Neural cell (in vitro differentiated cells): ENCODE results near the gene CLC. TPM values are rescaled to one million over a fixed set of nuclear protein-coding genes. Genes with fewer than 3 reads are reported as not detected.

ENCODE experiments used
- H2AFZ ChIP-seq: fragments of 200-600, 300-800 bp; sonication (generic), shearing (Covaris generic); 2 replicates; pipeline ENCODE4 v1.6.0; 2014; ENCODE audit warnings: low read depth, mild to moderate bottlenecking, antibody characterized with exemption, low read length, moderate library complexity
- H3F3A ChIP-seq: fragments of 200-600 bp; shearing (Covaris generic); 2 replicates; pipeline ENCODE4 v1.6.1; 2016; ENCODE audit warnings: mild to moderate bottlenecking, moderate library complexity, mixed read lengths, antibody characterized with exemption, low read length; ENCODE audit not compliant: insufficient read depth, poor library complexity, severe bottlenecking
- H3K27ac ChIP-seq: fragments of 200-600, 300-800 bp; sonication (generic), shearing (Covaris generic); 2 replicates; pipeline ENCODE4 v1.5.1; 2014; ENCODE audit warnings: mild to moderate bottlenecking, low read length, moderate library complexity
- H3K27me3 ChIP-seq: fragments of 300-800, 200-600 bp; sonication (generic), shearing (Covaris generic); 2 replicates; pipeline ENCODE4 v1.6.0; 2014; ENCODE audit warnings: mild to moderate bottlenecking, low read depth, low read length, moderate library complexity; ENCODE audit not compliant: insufficient read depth
- H3K36me3 ChIP-seq: fragments of 300-800, 200-600 bp; sonication (generic), shearing (Covaris generic); 2 replicates; pipeline ENCODE4 v1.5.1; 2014; ENCODE audit warnings: mild to moderate bottlenecking, antibody characterized with exemption, low read length, moderate library complexity; ENCODE audit not compliant: insufficient read depth
- H3K4me2 ChIP-seq: fragments of 300-800, 200-600 bp; sonication (generic), shearing (Covaris generic); 2 replicates; pipeline ENCODE4 v1.6.0; 2014; ENCODE audit warnings: mild to moderate bottlenecking, low read length
- H3K4me3 ChIP-seq: fragments of 300-800, 200-600 bp; sonication (generic), shearing (Covaris generic); 2 replicates; pipeline ENCODE4 v1.5.1; 2014; ENCODE audit warnings: mild to moderate bottlenecking, low read length, moderate library complexity
- H3K79me2 ChIP-seq: fragments of 200-600 bp; shearing (Covaris generic); replicated peaks from 2 replicates; pipeline ENCODE4 v1.6.0; 2014; ENCODE audit warnings: mild to moderate bottlenecking, low read length, moderate library complexity; ENCODE audit not compliant: insufficient read depth
- H3K9ac ChIP-seq: fragments of 300-800, 200-600 bp; sonication (generic), shearing (Covaris generic); 2 replicates; pipeline ENCODE4 v1.6.1; 2016; ENCODE audit warnings: mild to moderate bottlenecking, low read length, mixed read lengths
- H3K9me2 ChIP-seq: fragments of 200-600 bp; shearing (Covaris generic); 2 replicates; pipeline ENCODE4 v1.6.1; 2016; ENCODE audit warnings: mild to moderate bottlenecking, low read length, mixed read lengths; ENCODE audit not compliant: insufficient read depth
- H3K9me3 ChIP-seq: fragments of 200-600, 300-800 bp; sonication (generic), shearing (Covaris generic); 2 replicates; pipeline ENCODE4 v1.6.1; 2016; ENCODE audit warnings: mild to moderate bottlenecking, mixed run types, low read length, moderate library complexity, mixed read lengths
- H4K20me1 ChIP-seq: fragments of 200-600 bp; shearing (Covaris generic); 2 replicates; pipeline ENCODE4 v1.6.1; 2016; ENCODE audit warnings: mild to moderate bottlenecking, mixed run types; ENCODE audit not compliant: insufficient read depth
- CTCF ChIP-seq: fragments of 450-650 bp; IDR thresholded peaks from 2 replicates; pipeline ENCODE4 v1.5.1; 2014; ENCODE audit warnings: antibody characterized with exemption, mild to moderate bottlenecking, moderate library complexity; ENCODE audit not compliant: poor library complexity, severe bottlenecking
- EP300 ChIP-seq: fragments of 450-650 bp; conservative IDR thresholded peaks from 2 replicates; pipeline ENCODE4 v1.6.1; 2014; ENCODE audit warnings: antibody characterized with exemption, mild to moderate bottlenecking, moderate library complexity; ENCODE audit not compliant: poor library complexity, severe bottlenecking
- EZH2 ChIP-seq: fragments of 200-600, 300-800 bp; shearing (Covaris generic), sonication (generic); IDR thresholded peaks from 2 replicates; pipeline ENCODE4 v1.6.1; 2014; ENCODE audit warnings: antibody characterized with exemption, low read length, borderline replicate concordance, mild to moderate bottlenecking; ENCODE audit not compliant: insufficient read depth, poor library complexity, severe bottlenecking
- MXI1 ChIP-seq: fragments of 450-650 bp; conservative IDR thresholded peaks from 2 replicates; pipeline ENCODE4 v1.6.1; 2014; ENCODE audit warnings: antibody characterized with exemption, mild to moderate bottlenecking; ENCODE audit not compliant: poor library complexity, severe bottlenecking
- POLR2AphosphoS5 ChIP-seq: IDR thresholded peaks from 2 replicates; pipeline ENCODE4 v1.6.1; 2012
- RAD21 ChIP-seq: fragments of 450-650 bp; conservative IDR thresholded peaks from 2 replicates; pipeline ENCODE4 v1.6.1; 2014; ENCODE audit warnings: antibody characterized with exemption, mild to moderate bottlenecking, moderate library complexity
- SMC3 ChIP-seq: fragments of 450-650 bp; conservative IDR thresholded peaks from 2 replicates; pipeline ENCODE4 v1.6.1; 2014; ENCODE audit warnings: antibody characterized with exemption, mild to moderate bottlenecking, moderate library complexity; ENCODE audit not compliant: poor library complexity
- TAF1 ChIP-seq: IDR thresholded peaks from 2 replicates; pipeline ENCODE4 v1.6.1; 2012; ENCODE audit warnings: low read depth
- polyA plus RNA-seq: library from polyadenylated mRNA; depleted of rRNA; stranded (reverse); fragments of >200 nt; gene quantifications from 2 replicates; pipeline ENCODE4 v1.2.3, GENCODE V29; 2014
- TF ChIP-seq, protein P1 (sequence below): IDR thresholded peaks from 2 replicates; pipeline ENCODE4 v1.6.1; 2012; ENCODE audit warnings: borderline replicate concordance

Gene CLC
- polyA plus RNA-seq, 1 donor from 2014 or later, result 1.1 TPM

DNA sequence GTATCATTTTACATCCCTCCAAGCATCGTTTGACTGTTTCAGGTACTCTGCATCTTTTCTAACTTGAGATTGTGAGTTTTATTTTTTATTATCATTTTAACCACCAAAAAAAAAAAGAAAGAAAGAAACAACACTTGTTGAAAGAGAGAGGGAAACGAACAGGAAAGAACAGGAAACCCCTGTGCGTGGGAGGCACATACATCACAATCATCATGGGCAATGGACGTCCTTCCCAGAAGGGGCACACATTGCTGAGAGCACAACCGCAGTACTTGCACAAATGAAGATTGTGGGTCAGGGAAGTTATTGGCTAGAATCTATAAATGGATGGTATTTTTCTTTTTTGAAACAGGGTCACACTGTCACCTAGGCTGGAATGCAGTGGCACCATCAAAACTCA lies 1.7 kb downstream of the CLC start:
- Histone ChIP-seq H2AFZ (no peak overlapping the region), H3K9ac (no peak overlapping the region), H4K20me1 (no peaks in the 10 kb centered on the region), H3K36me3 (no peaks in the 10 kb centered on the region), H3K4me3 (no peak overlapping the region), H3K27me3 (no peaks in the 10 kb centered on the region), H3K4me2 (no peak overlapping the region), H3K9me2 (no peaks in the 10 kb centered on the region), H3F3A (no peaks in the 10 kb centered on the region), H3K79me2 (no peaks in the 10 kb centered on the region), H3K27ac (no peak overlapping the region), H3K9me3 (no peaks in the 10 kb centered on the region)
- TF ChIP-seq TAF1 (no peak), EP300 (no peak), MXI1 (no peak), EZH2 (no peak)

DNA sequence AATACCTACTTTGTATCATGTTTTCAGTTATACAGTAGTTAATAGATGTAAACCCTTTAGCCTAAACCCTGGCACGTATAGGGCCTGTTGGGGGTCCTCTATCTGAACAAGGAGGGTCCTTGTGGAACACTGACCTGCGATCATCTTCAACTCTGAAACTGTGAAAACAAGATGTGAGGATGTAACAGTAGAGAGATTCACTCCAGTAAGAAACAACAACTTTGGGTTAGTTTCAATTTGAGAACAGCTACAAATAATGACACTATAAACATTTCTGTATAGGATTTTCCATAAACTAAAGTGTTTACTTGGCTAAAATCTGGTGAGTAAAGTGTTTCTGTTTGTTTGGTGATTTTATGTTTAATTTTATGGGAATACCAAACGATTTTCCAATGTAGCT lies 2.1 kb downstream of the CLC start:
- no peak overlapping the region for H3K4me2 ChIP-seq
- H4K20me1 ChIP-seq, result no peaks in the 10 kb centered on the region
- no peak overlapping the region for H2AFZ ChIP-seq
- no peaks in the 10 kb centered on the region for H3K27me3 ChIP-seq
- H3K79me2 ChIP-seq, result no peaks in the 10 kb centered on the region
- H3K9ac ChIP-seq, result no peak overlapping the region
- H3K27ac ChIP-seq, result no peak overlapping the region
- no peak overlapping the region for H3K4me3 ChIP-seq
- TF ChIP-seq, protein P1, sequence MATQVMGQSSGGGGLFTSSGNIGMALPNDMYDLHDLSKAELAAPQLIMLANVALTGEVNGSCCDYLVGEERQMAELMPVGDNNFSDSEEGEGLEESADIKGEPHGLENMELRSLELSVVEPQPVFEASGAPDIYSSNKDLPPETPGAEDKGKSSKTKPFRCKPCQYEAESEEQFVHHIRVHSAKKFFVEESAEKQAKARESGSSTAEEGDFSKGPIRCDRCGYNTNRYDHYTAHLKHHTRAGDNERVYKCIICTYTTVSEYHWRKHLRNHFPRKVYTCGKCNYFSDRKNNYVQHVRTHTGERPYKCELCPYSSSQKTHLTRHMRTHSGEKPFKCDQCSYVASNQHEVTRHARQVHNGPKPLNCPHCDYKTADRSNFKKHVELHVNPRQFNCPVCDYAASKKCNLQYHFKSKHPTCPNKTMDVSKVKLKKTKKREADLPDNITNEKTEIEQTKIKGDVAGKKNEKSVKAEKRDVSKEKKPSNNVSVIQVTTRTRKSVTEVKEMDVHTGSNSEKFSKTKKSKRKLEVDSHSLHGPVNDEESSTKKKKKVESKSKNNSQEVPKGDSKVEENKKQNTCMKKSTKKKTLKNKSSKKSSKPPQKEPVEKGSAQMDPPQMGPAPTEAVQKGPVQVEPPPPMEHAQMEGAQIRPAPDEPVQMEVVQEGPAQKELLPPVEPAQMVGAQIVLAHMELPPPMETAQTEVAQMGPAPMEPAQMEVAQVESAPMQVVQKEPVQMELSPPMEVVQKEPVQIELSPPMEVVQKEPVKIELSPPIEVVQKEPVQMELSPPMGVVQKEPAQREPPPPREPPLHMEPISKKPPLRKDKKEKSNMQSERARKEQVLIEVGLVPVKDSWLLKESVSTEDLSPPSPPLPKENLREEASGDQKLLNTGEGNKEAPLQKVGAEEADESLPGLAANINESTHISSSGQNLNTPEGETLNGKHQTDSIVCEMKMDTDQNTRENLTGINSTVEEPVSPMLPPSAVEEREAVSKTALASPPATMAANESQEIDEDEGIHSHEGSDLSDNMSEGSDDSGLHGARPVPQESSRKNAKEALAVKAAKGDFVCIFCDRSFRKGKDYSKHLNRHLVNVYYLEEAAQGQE, result no peak
- no peak for TF ChIP-seq POLR2AphosphoS5
- TF ChIP-seq EP300, result no peak
- no peak for TF ChIP-seq EZH2
- no peak for TF ChIP-seq SMC3
- no peak for TF ChIP-seq TAF1
- no peak for TF ChIP-seq RAD21
- no peaks in the 10 kb centered on the region for H3K9me3 ChIP-seq
- H3F3A ChIP-seq, result no peaks in the 10 kb centered on the region
- no peaks in the 10 kb centered on the region for H3K36me3 ChIP-seq
- H3K9me2 ChIP-seq, result no peaks in the 10 kb centered on the region

DNA sequence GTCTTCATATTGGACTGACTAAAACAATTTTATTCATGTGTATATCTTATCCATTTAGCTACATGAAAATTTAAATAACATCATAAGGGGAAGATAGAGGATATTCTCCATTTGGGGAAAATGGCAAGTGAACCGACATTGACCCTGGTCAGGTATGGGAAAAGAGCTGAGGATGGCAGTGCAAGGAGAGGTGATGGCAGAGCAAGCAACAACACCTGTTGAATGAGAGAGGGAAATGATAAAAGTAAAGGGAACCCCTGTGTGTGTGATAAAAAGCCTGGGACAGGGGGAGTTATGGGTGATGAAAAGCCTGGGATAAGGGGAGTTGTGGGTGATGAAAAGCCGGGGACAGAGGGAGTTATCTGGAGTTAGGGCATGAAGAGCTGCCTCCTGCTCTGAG lies 4.0 kb downstream of the CLC start:
- Histone ChIP-seq H3F3A (no peaks in the 10 kb centered on the region), H3K9me2 (no peaks in the 10 kb centered on the region), H2AFZ (no peak overlapping the region), H3K27ac (no peak overlapping the region), H3K9me3 (no peaks in the 10 kb centered on the region), H3K4me3 (no peak overlapping the region), H3K4me2 (no peak overlapping the region), H3K9ac (no peak overlapping the region), H4K20me1 (no peaks in the 10 kb centered on the region), H3K79me2 (no peaks in the 10 kb centered on the region), H3K27me3 (no peaks in the 10 kb centered on the region), H3K36me3 (no peaks in the 10 kb centered on the region)
- TF ChIP-seq POLR2AphosphoS5 (no peak), CTCF (no peak), MXI1 (no peak), TAF1 (no peak), EP300 (no peak), EZH2 (no peak), RAD21 (no peak), SMC3 (no peak)
- TF ChIP-seq, protein P1, result no peak
